ENCODE measurements around the gene MAPK14. TPM values are rescaled to one million over a fixed set of nuclear protein-coding genes. Genes with fewer than 3 reads are reported as not detected.
A peak's percentile ranks its signal among the peaks of the same experiment; 100 is the strongest.
"Not testable (repeated sequence)": the region's sequence is repeated elsewhere in the genome, so short reads cannot be mapped to it uniquely, and the experiment has no call there.

The MAPK14 gene
- total RNA-seq, 3 donors from 2014 or later, result 35.7 to 40.9 (median 38.7) TPM

- Mint-ChIP-seq H3K27me3 (ENCODE audit: low read depth) (no peaks in the 10 kb centered on the region), H3K9me3 (no peaks in the 10 kb centered on the region)
These were observed 41.0 kb downstream of the MAPK14 start for GRCh38 chr6:36068586-36068985.

GRCh38 chr6:36069573-36069972, 42.0 kb downstream of the MAPK14 start:
- H3K36me3 Mint-ChIP-seq (ENCODE audit: insufficient read depth), result peaks cover 13% of the 10 kb centered on the region

More at GRCh38 chr6:36068586-36068985, 41.0 kb downstream of the MAPK14 start:
- DNase-seq (no peak), ATAC-seq (no peak)
- no peak overlapping the region for H3K4me3 Mint-ChIP-seq
- H3K36me3 Mint-ChIP-seq (ENCODE audit: insufficient read depth), result peaks cover 15% of the 10 kb centered on the region
- H3K4me1 Mint-ChIP-seq (ENCODE audit: low read depth), result peaks cover 60% of the 10 kb centered on the region

GRCh38 chr6:36070252-36070651, 42.6 kb downstream of the MAPK14 start:
- H3K36me3 Mint-ChIP-seq (ENCODE audit: insufficient read depth), result peaks cover 12% of the 10 kb centered on the region
- DNase-seq (no peak), ATAC-seq (no peak)
- H3K9me3 Mint-ChIP-seq, result no peaks in the 10 kb centered on the region
- H3K27me3 Mint-ChIP-seq (ENCODE audit: low read depth), result no peaks in the 10 kb centered on the region
- no peak overlapping the region for H3K4me3 Mint-ChIP-seq
- H3K4me1 Mint-ChIP-seq (ENCODE audit: low read depth), result peaks cover 46% of the 10 kb centered on the region

More at GRCh38 chr6:36069573-36069972, 42.0 kb downstream of the MAPK14 start:
- ATAC-seq, result no peak
- Mint-ChIP-seq H3K4me3 (no peak overlapping the region), H3K4me1 (ENCODE audit: low read depth) (peaks cover 53% of the 10 kb centered on the region), H3K9me3 (no peaks in the 10 kb centered on the region), H3K27me3 (ENCODE audit: low read depth) (no peaks in the 10 kb centered on the region)
- no peak for DNase-seq

- no peak for DNase-seq
- H3K4me1 Mint-ChIP-seq (ENCODE audit: low read depth), result peaks cover 39% of the 10 kb centered on the region
- H3K36me3 Mint-ChIP-seq (ENCODE audit: insufficient read depth), result peaks cover 16% of the 10 kb centered on the region
- no peak for ATAC-seq
- H3K9me3 Mint-ChIP-seq, result no peaks in the 10 kb centered on the region
- H3K4me3 Mint-ChIP-seq, result no peak overlapping the region
- H3K27me3 Mint-ChIP-seq (ENCODE audit: low read depth), result no peaks in the 10 kb centered on the region
These were observed 43.7 kb downstream of the MAPK14 start for GRCh38 chr6:36071281-36071680.

- no peak for ATAC-seq
- peaks cover 35% of the 10 kb centered on the region for H3K4me1 Mint-ChIP-seq (ENCODE audit: low read depth)
- no peak for DNase-seq
- H3K36me3 Mint-ChIP-seq (ENCODE audit: insufficient read depth), result peaks cover 20% of the 10 kb centered on the region
- no peaks in the 10 kb centered on the region for H3K9me3 Mint-ChIP-seq
- H3K27me3 Mint-ChIP-seq (ENCODE audit: low read depth), result no peaks in the 10 kb centered on the region
- no peak overlapping the region for H3K4me3 Mint-ChIP-seq
These were observed 44.1 kb downstream of the MAPK14 start for GRCh38 chr6:36071714-36072113.

- Mint-ChIP-seq H3K9me3 (no peaks in the 10 kb centered on the region), H3K36me3 (ENCODE audit: insufficient read depth) (peaks cover 23% of the 10 kb centered on the region), H3K4me3 (no peak overlapping the region), H3K27me3 (ENCODE audit: low read depth) (no peaks in the 10 kb centered on the region), H3K4me1 (ENCODE audit: low read depth) (peaks cover 28% of the 10 kb centered on the region)
- ATAC-seq (no peak), DNase-seq (no peak)
These were observed 45.1 kb downstream of the MAPK14 start for GRCh38 chr6:36072681-36073080.

GRCh38 chr6:36073587-36073986, 46.0 kb downstream of the MAPK14 start:
- Mint-ChIP-seq H3K4me1 (ENCODE audit: low read depth) (peaks cover 19% of the 10 kb centered on the region), H3K9me3 (no peaks in the 10 kb centered on the region), H3K36me3 (ENCODE audit: insufficient read depth) (peaks cover 24% of the 10 kb centered on the region), H3K27me3 (ENCODE audit: low read depth) (no peaks in the 10 kb centered on the region), H3K4me3 (no peak overlapping the region)
- no peak for ATAC-seq
- no peak for DNase-seq

- H3K27me3 Mint-ChIP-seq (ENCODE audit: low read depth), result no peaks in the 10 kb centered on the region
- peaks cover 13% of the 10 kb centered on the region for H3K4me1 Mint-ChIP-seq (ENCODE audit: low read depth)
- H3K9me3 Mint-ChIP-seq, result no peaks in the 10 kb centered on the region
- no peak for DNase-seq
- no peak for ATAC-seq
- H3K4me3 Mint-ChIP-seq, result no peak overlapping the region
- peaks cover 42% of the 10 kb centered on the region for H3K36me3 Mint-ChIP-seq (ENCODE audit: insufficient read depth)
These were observed 48.0 kb downstream of the MAPK14 start for GRCh38 chr6:36075656-36076055.

GRCh38 chr6:36076178-36077063, 48.8 kb downstream of the MAPK14 start:
- ATAC-seq (peak in 1 of 2 donors; percentile 41), DNase-seq (no peak)
- peaks cover 49% of the 10 kb centered on the region for H3K36me3 Mint-ChIP-seq (ENCODE audit: insufficient read depth)
- no peak overlapping the region for H3K4me3 Mint-ChIP-seq
- peaks cover 14% of the 10 kb centered on the region for H3K4me1 Mint-ChIP-seq (ENCODE audit: low read depth)
- H3K9me3 Mint-ChIP-seq, result no peaks in the 10 kb centered on the region
- no peaks in the 10 kb centered on the region for H3K27me3 Mint-ChIP-seq (ENCODE audit: low read depth)

GRCh38 chr6:36078159-36078558, 50.6 kb downstream of the MAPK14 start:
- no peak for DNase-seq
- H3K27me3 Mint-ChIP-seq (ENCODE audit: low read depth), result no peaks in the 10 kb centered on the region
- H3K9me3 Mint-ChIP-seq, result no peaks in the 10 kb centered on the region
- peaks cover 6% of the 10 kb centered on the region for H3K4me1 Mint-ChIP-seq (ENCODE audit: low read depth)
- peaks cover 56% of the 10 kb centered on the region for H3K36me3 Mint-ChIP-seq (ENCODE audit: insufficient read depth)
- H3K4me3 Mint-ChIP-seq, result no peak overlapping the region
- ATAC-seq, result no peak

GRCh38 chr6:36079601-36080000, 52.0 kb downstream of the MAPK14 start:
- Mint-ChIP-seq H3K4me1 (ENCODE audit: low read depth) (peaks cover 6% of the 10 kb centered on the region), H3K36me3 (ENCODE audit: insufficient read depth) (peaks cover 64% of the 10 kb centered on the region), H3K4me3 (no peak overlapping the region), H3K9me3 (no peaks in the 10 kb centered on the region), H3K27me3 (ENCODE audit: low read depth) (no peaks in the 10 kb centered on the region)
- DNase-seq (no peak), ATAC-seq (no peak)

GRCh38 chr6:36082318-36082717, 54.7 kb downstream of the MAPK14 start:
- H3K4me3 Mint-ChIP-seq, result no peak overlapping the region
- H3K36me3 Mint-ChIP-seq (ENCODE audit: insufficient read depth), result peaks cover 63% of the 10 kb centered on the region
- DNase-seq, result no peak
- H3K9me3 Mint-ChIP-seq, result no peaks in the 10 kb centered on the region
- no peaks in the 10 kb centered on the region for H3K27me3 Mint-ChIP-seq (ENCODE audit: low read depth)
- ATAC-seq, result no peak
- H3K4me1 Mint-ChIP-seq (ENCODE audit: low read depth), result peaks cover 7% of the 10 kb centered on the region

- peaks cover 7% of the 10 kb centered on the region for H3K4me1 Mint-ChIP-seq (ENCODE audit: low read depth)
- DNase-seq (no peak), ATAC-seq (no peak)
- no peaks in the 10 kb centered on the region for H3K9me3 Mint-ChIP-seq
- H3K27me3 Mint-ChIP-seq (ENCODE audit: low read depth), result no peaks in the 10 kb centered on the region
- H3K4me3 Mint-ChIP-seq, result no peak overlapping the region
- peaks cover 64% of the 10 kb centered on the region for H3K36me3 Mint-ChIP-seq (ENCODE audit: insufficient read depth)
These were observed 55.8 kb downstream of the MAPK14 start for GRCh38 chr6:36083446-36083845.

GRCh38 chr6:36088204-36088603, 60.6 kb downstream of the MAPK14 start:
- not testable (repeated sequence) for H3K27me3 Mint-ChIP-seq (ENCODE audit: low read depth); H3K9me3 Mint-ChIP-seq; DNase-seq; H3K4me3 Mint-ChIP-seq; ATAC-seq; H3K4me1 Mint-ChIP-seq (ENCODE audit: low read depth)
- peaks cover 31% of the 10 kb centered on the region for H3K36me3 Mint-ChIP-seq (ENCODE audit: insufficient read depth)

- Mint-ChIP-seq H3K4me3 (no peak overlapping the region), H3K9me3 (no peaks in the 10 kb centered on the region), H3K36me3 (ENCODE audit: insufficient read depth) (peaks cover 25% of the 10 kb centered on the region), H3K4me1 (ENCODE audit: low read depth) (peaks cover 4% of the 10 kb centered on the region), H3K27me3 (ENCODE audit: low read depth) (no peaks in the 10 kb centered on the region)
- ATAC-seq (no peak), DNase-seq (no peak)
These were observed 61.4 kb downstream of the MAPK14 start for GRCh38 chr6:36089048-36089447.
